GM10248 (cell line): ENCODE results near the gene PHOSPHO2.

Source experiments
- CTCF ChIA-PET: fragments of 300-600 bp; sonication (Branson Sonifier 250); formaldehyde crosslinking; extraction: SDS; loops from one replicate; lab custom pipeline; 2021; ENCODE audit warnings: antibody characterized with exemption; lab: Yijun Ruan, JAX
- POLR2A ChIA-PET: fragments of 350-650 bp; sonication (Branson Sonifier 250); formaldehyde crosslinking; extraction: SDS; loops from one replicate; lab custom pipeline; 2020; ENCODE audit warnings: antibody characterized with exemption; lab: Yijun Ruan, JAX
- DNase-seq: peaks from one replicate; pipeline ENCODE4 v3.0.0; 2012; ENCODE audit errors: extremely low spot score
- TF ChIP-seq, protein P1 (sequence below): IDR thresholded peaks from 2 replicates; pipeline ENCODE4 v1.5.1; 2012; ENCODE audit warnings: mild to moderate bottlenecking, low read depth; ENCODE audit errors: extremely low read depth, missing control alignments, control extremely low read depth

Gene PHOSPHO2

DNA sequence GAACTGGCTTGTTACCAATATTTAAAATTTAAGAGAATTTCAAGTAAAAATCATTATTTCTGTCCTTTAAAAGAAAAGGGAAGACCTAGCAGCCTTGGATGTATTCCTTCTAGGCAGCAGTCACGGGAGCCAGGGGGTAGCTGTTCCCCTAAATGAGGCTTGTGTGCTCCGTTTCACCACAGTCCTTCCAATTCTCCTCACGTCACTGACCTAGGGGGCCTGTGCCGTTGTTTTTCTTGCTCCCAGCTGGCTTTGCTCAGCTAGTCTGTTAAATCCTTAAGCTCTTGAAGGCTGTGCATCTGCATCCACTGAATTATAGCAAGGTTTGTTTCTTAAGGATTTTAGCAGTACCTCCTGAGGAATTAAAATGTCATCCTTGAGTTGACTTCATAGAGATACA is 49.3 kb downstream of the PHOSPHO2 start:
- CTCF ChIA-PET: interaction anchor here (1.2 kb wide), 1 partner anchor 12 kb away, joined by 3 read pairs; no protein-coding TSS in a partner anchor
- DNase-seq: no peak
- POLR2A ChIA-PET: no interaction called here
- TF ChIP-seq, protein P1, sequence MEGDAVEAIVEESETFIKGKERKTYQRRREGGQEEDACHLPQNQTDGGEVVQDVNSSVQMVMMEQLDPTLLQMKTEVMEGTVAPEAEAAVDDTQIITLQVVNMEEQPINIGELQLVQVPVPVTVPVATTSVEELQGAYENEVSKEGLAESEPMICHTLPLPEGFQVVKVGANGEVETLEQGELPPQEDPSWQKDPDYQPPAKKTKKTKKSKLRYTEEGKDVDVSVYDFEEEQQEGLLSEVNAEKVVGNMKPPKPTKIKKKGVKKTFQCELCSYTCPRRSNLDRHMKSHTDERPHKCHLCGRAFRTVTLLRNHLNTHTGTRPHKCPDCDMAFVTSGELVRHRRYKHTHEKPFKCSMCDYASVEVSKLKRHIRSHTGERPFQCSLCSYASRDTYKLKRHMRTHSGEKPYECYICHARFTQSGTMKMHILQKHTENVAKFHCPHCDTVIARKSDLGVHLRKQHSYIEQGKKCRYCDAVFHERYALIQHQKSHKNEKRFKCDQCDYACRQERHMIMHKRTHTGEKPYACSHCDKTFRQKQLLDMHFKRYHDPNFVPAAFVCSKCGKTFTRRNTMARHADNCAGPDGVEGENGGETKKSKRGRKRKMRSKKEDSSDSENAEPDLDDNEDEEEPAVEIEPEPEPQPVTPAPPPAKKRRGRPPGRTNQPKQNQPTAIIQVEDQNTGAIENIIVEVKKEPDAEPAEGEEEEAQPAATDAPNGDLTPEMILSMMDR: no peak

DNA sequence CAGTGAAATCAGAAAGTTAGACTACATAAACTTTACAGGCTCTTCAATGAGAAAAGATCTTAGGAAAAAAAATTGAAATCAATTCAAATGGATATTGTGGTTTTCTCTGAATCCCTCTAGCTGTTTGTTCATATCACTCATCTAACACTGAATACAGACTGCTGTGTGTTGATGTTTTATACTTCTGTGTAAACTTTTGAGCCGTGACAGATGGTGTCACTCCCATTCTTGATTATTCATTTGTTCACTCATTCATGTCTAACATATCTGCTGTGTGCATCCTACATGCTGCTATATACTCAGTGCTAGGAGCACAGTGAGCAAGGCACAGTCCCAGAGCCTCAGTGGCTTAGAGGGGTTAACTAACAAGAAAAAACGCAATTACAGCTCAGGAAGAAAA is 52.0 kb downstream of the PHOSPHO2 start:
- TF ChIP-seq, protein P1: no peak
- ChIA-PET CTCF (interaction anchor here (1.0 to 1.2 kb wide), 2 partner anchors 12 to 43 kb away, joined by 3 read pairs; no protein-coding TSS in a partner anchor), POLR2A (no interaction called here)
- DNase-seq: no peak

DNA sequence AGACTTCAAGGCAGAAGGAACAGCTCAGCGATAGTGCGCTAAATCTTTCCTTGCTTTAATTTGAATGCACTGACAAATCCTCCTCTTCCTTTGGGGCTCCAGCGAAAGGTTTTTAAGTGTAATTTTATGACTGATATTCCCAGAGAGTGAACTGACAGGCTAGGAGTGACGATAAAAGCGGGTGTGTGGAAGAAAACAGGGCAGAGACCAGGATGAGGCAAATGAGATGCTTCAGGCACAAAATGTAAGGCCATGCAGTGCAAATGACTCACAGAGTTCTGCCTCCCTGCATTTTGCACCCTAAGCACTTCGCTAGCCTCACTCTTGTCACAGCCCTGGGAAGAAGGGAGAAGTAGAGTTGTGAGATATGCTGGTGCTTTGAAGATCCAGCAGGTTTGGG is 54.0 kb downstream of the PHOSPHO2 start:
- no peak for DNase-seq
- CTCF ChIA-PET: interaction anchor here (1.5 to 1.6 kb wide), 2 partner anchors 12 to 26 kb away, joined by 3 read pairs; no protein-coding TSS in a partner anchor
- POLR2A ChIA-PET: no interaction called here
- TF ChIP-seq, protein P1: no peak
